Ovary (tissue), 9 donors: ENCODE measurements around the gene MAD1L1. TPM values are rescaled to one million over a fixed set of nuclear protein-coding genes. Genes with fewer than 3 reads are reported as not detected.

Source experiments
- DNase-seq, 5 donors: peaks; one replicate each; pipeline ENCODE4 v3.0.0-alpha.2; 2019 to 2020
- H3K27ac ChIP-seq, 2 donors: fragments of 200-600 bp; one replicate each; pipeline versions ENCODE4 v1.5.1 to v1.8.0; 2019 to 2022
- H3K27me3 ChIP-seq: fragments of 200-600 bp; one replicate; pipeline ENCODE4 v1.8.0; 2022
- H3K36me3 ChIP-seq: fragments of 200-600 bp; sonication (generic); one replicate; pipeline ENCODE4 v1.5.1; 2019
- H3K4me1 ChIP-seq: one replicate; pipeline ENCODE4 v1.8.1; 2013; ENCODE audit warnings: mild to moderate bottlenecking, moderate library complexity; ENCODE audit not compliant: insufficient read depth
- H3K4me3 ChIP-seq: fragments of 200-600 bp; sonication (generic); one replicate; pipeline ENCODE4 v1.5.1; 2017
- H3K9me3 ChIP-seq, 2 donors: fragments of 200-600 bp in 1 of 2; sonication (generic) in 1 of 2; one replicate each; pipeline versions ENCODE4 v1.5.1 to v1.8.1; 2013 to 2019; ENCODE audit warnings: mild to moderate bottlenecking in 1 of 2, moderate library complexity in 1 of 2
- EP300 ChIP-seq: sonication (generic); formaldehyde crosslinking; IDR thresholded peaks from one replicate; pipeline ENCODE4 v1.6.1; 2017; ENCODE audit warnings: antibody characterized with exemption
- POLR2A ChIP-seq: fragments of 450-650 bp; IDR thresholded peaks from one replicate; pipeline ENCODE4 v1.6.1; 2017; ENCODE audit warnings: antibody characterized with exemption, mild to moderate bottlenecking, moderate library complexity
- WGBS, 3 donors: extraction: QIAGEN DNeasy Blood & Tissue Kit in 1 of 3; methylation state at CpG; one replicate each; pipeline versions ENCODE4 v1.1.5 to v1.1.7; 2013 to 2017; 5-methylcytosine and 5-hydroxymethylcytosine counted together
- intact Hi-C, 4 donors: fragments of 100-400 bp; cut with DNase I; formaldehyde crosslinking; loops; one replicate each; pipeline versions ENCODE4 v1.11.0 to v1.15.1; 2022 to 2023
- polyA plus RNA-seq, 2 donors: library from polyadenylated mRNA; stranded (reverse); fragments of 200-250 nt in 1 of 2; fragments of 350-450 nt in 1 of 2; fragmentation: Illumina TruSeq in 1 of 2; extraction: RNeasy Lipid Tissue Mini Kit (QIAGEN cat#74804) in 1 of 2; gene quantifications; one replicate each; pipeline ENCODE4 v1.2.3, GENCODE V29; 2013 to 2014
- total RNA-seq, 7 donors: library from RNA; depleted of rRNA in 2 of 7; stranded (reverse); fragments of >200 nt in 2 of 7; fragmentation: NEBNext Ultra II Directional in 3 of 7; extraction: Animal tissue kit (Norgen Biotek cat#: 25700) in 3 of 7; gene quantifications; one replicate each; pipeline versions ENCODE4 v1.1.0 to v1.2.4, GENCODE V29; 2016 to 2023
- TF ChIP-seq, protein P1 (sequence below), 3 donors: fragments of 450-650 bp in 2 of 3; fragments of 200-600 bp in 1 of 3; IDR thresholded peaks; one replicate each; pipeline versions ENCODE4 v1.5.1 to v1.8.0; 2016 to 2022; ENCODE audit warnings: antibody characterized with exemption in 3 of 3, mild to moderate bottlenecking in 1 of 3
- donor health status: DM: no; HTN: no; CAD: no; lungs with moderate emphysema.
- donor health status: DM: no; HTN: no; CAD: no.
- donor health status: Bipolar disorder and iron deficiency.
- donor health status: DM: yes; HTN: yes; CAD: no.
- donor health status: DM: no; HTN: no; CAD: no.
- donor health status: DM: yes; HTN: yes; CAD: no.

The MAD1L1 gene
- total and polyA plus RNA-seq, 9 donors: 5.9 to 36.6 (median 22.8) TPM

GRCh38 chr7:2000746-2001321 lies 231.9 kb downstream of the MAD1L1 start:
- Histone ChIP-seq H3K9me3 (no peaks in the 10 kb centered on the region), H3K4me1 (no peaks in the 10 kb centered on the region), H3K4me3 (no peak overlapping the region), H3K27ac (no peak overlapping the region), H3K36me3 (no peaks in the 10 kb centered on the region), H3K27me3 (no peaks in the 10 kb centered on the region)
- TF ChIP-seq, protein P1, sequence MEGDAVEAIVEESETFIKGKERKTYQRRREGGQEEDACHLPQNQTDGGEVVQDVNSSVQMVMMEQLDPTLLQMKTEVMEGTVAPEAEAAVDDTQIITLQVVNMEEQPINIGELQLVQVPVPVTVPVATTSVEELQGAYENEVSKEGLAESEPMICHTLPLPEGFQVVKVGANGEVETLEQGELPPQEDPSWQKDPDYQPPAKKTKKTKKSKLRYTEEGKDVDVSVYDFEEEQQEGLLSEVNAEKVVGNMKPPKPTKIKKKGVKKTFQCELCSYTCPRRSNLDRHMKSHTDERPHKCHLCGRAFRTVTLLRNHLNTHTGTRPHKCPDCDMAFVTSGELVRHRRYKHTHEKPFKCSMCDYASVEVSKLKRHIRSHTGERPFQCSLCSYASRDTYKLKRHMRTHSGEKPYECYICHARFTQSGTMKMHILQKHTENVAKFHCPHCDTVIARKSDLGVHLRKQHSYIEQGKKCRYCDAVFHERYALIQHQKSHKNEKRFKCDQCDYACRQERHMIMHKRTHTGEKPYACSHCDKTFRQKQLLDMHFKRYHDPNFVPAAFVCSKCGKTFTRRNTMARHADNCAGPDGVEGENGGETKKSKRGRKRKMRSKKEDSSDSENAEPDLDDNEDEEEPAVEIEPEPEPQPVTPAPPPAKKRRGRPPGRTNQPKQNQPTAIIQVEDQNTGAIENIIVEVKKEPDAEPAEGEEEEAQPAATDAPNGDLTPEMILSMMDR (IDR thresholded peaks at IDR 0.05): no peak
- TF ChIP-seq POLR2A: no peak
- no peak for TF ChIP-seq EP300
- peak in 1 of 5 donors; percentile 21 for DNase-seq
- intact Hi-C loops: no loop called here
- 77 to 92% (median 79%) methylated on average over 25 of the region's 25 CpGs for WGBS, 3 donors

- intact Hi-C loops: no loop called here
- H3K27ac ChIP-seq: no peak overlapping the region
- no peaks in the 10 kb centered on the region for H3K9me3 ChIP-seq
- no peak for DNase-seq
- no peaks in the 10 kb centered on the region for H3K4me1 ChIP-seq
- H3K27me3 ChIP-seq: no peaks in the 10 kb centered on the region
- TF ChIP-seq, protein P1 (IDR thresholded peaks at IDR 0.05): no peak
- TF ChIP-seq POLR2A (no peak), EP300 (no peak)
- H3K4me3 ChIP-seq: no peak overlapping the region
- WGBS, 3 donors: 95 to 97% (median 97%) methylated on average over 27 of the region's 27 CpGs
- no peaks in the 10 kb centered on the region for H3K36me3 ChIP-seq
These were observed 232.5 kb downstream of the MAD1L1 start for GRCh38 chr7:2000153-2000687.

- no peak for DNase-seq
- no peaks in the 10 kb centered on the region for H3K27me3 ChIP-seq
- no peaks in the 10 kb centered on the region for H3K4me1 ChIP-seq
- TF ChIP-seq EP300 (no peak), POLR2A (no peak)
- TF ChIP-seq, protein P1 (IDR thresholded peaks at IDR 0.05): no peak
- intact Hi-C loops: no loop called here
- H3K9me3 ChIP-seq: no peaks in the 10 kb centered on the region
- 95 to 96% (median 96%) methylated on average over 21 of the region's 21 CpGs for WGBS, 3 donors
- no peak overlapping the region for H3K4me3 ChIP-seq
- no peaks in the 10 kb centered on the region for H3K36me3 ChIP-seq
- no peak overlapping the region for H3K27ac ChIP-seq
These were observed 233.3 kb downstream of the MAD1L1 start for GRCh38 chr7:1999278-1999984.

DNA sequence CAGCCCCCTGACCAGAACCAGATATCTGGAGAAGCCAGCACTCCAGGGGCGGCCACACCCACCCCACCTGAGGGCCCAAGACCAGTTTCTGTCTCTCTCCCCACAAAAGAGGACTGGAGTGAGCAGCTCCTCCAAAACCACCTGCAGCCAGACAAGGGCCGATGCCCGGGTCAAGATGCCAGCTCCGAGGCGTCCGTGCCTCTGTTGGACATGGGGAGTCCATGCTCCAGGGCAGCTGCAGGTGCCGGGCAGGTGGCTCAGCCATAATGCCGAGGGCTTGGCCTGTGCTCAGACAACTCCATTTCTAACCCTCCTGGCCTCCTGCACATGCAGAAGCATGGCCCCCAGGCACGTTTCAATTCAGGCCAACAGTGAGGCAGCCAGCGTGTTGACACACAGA lies 234.6 kb downstream of the MAD1L1 start:
- peaks cover 4% of the 10 kb centered on the region for H3K4me1 ChIP-seq
- no peak overlapping the region for H3K4me3 ChIP-seq
- TF ChIP-seq, protein P1 (IDR thresholded peaks at IDR 0.05): no peak
- TF ChIP-seq POLR2A (no peak), EP300 (no peak)
- 92 to 96% (median 95%) methylated on average over 10 of the region's 10 CpGs for WGBS, 3 donors
- no peaks in the 10 kb centered on the region for H3K27me3 ChIP-seq
- no peaks in the 10 kb centered on the region for H3K36me3 ChIP-seq
- intact Hi-C loops: no loop called here
- H3K27ac ChIP-seq: no peak overlapping the region
- H3K9me3 ChIP-seq: no peaks in the 10 kb centered on the region
- DNase-seq: no peak
